Measurements from ENCODE around the gene METAP2. TPM values are rescaled to one million over a fixed set of nuclear protein-coding genes. Genes with fewer than 3 reads are reported as not detected.

The METAP2 gene
- total RNA-seq, 1 donor from 2014 or later, result 62.6 TPM

- Histone ChIP-seq H3K27me3 (no peaks in the 10 kb centered on the region), H3K4me1 (no peaks in the 10 kb centered on the region), H3K4me3 (peak overlapping the region; percentile 83), H3K36me3 (no peaks in the 10 kb centered on the region), H3K27ac (peak overlapping the region; percentile 69), H3K9me3 (no peaks in the 10 kb centered on the region)
- intact Hi-C loops (cut with DNase I), result no loop called here
- DNase-seq (ENCODE audit: extremely low spot score in 2 of 2), result no peak
- TF ChIP-seq, protein P1, sequence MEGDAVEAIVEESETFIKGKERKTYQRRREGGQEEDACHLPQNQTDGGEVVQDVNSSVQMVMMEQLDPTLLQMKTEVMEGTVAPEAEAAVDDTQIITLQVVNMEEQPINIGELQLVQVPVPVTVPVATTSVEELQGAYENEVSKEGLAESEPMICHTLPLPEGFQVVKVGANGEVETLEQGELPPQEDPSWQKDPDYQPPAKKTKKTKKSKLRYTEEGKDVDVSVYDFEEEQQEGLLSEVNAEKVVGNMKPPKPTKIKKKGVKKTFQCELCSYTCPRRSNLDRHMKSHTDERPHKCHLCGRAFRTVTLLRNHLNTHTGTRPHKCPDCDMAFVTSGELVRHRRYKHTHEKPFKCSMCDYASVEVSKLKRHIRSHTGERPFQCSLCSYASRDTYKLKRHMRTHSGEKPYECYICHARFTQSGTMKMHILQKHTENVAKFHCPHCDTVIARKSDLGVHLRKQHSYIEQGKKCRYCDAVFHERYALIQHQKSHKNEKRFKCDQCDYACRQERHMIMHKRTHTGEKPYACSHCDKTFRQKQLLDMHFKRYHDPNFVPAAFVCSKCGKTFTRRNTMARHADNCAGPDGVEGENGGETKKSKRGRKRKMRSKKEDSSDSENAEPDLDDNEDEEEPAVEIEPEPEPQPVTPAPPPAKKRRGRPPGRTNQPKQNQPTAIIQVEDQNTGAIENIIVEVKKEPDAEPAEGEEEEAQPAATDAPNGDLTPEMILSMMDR (IDR thresholded peaks at IDR 0.05), result no peak
- no peak for TF ChIP-seq POLR2AphosphoS5 (IDR thresholded peaks at IDR 0.05; ENCODE audit: insufficient read depth in 1 of 2, low read depth in 1 of 2)
- no peak for TF ChIP-seq POLR2A (IDR thresholded peaks at IDR 0.05)
These were observed 73.6 kb downstream of the METAP2 start for GRCh38 chr12:95547522-95548055.

- H3K27me3 ChIP-seq, result no peaks in the 10 kb centered on the region
- H3K4me3 ChIP-seq, result peak overlapping the region; percentile 83
- H3K36me3 ChIP-seq, result no peaks in the 10 kb centered on the region
- H3K27ac ChIP-seq, result peak overlapping the region; percentile 69
- no peak for DNase-seq (ENCODE audit: extremely low spot score in 2 of 2)
- TF ChIP-seq POLR2A (IDR thresholded peaks at IDR 0.05) (no peak), POLR2AphosphoS5 (IDR thresholded peaks at IDR 0.05; ENCODE audit: insufficient read depth in 1 of 2, low read depth in 1 of 2) (no peak)
- TF ChIP-seq, protein P1 (IDR thresholded peaks at IDR 0.05), result no peak
- intact Hi-C loops (cut with DNase I), result no loop called here
- no peaks in the 10 kb centered on the region for H3K4me1 ChIP-seq
- H3K9me3 ChIP-seq, result no peaks in the 10 kb centered on the region
These were observed 74.1 kb downstream of the METAP2 start for GRCh38 chr12:95548056-95548538.

- intact Hi-C loops (cut with DNase I), result no loop called here
- H3K9me3 ChIP-seq, result no peaks in the 10 kb centered on the region
- TF ChIP-seq POLR2A (IDR thresholded peaks at IDR 0.05), result peak in 1 of 2 donors; percentile 15
- TF ChIP-seq POLR2AphosphoS5 (IDR thresholded peaks at IDR 0.05; ENCODE audit: insufficient read depth in 1 of 2, low read depth in 1 of 2), result peak in 1 of 2 donors; percentile 38
- TF ChIP-seq, protein P1 (IDR thresholded peaks at IDR 0.05), result no peak
- no peaks in the 10 kb centered on the region for H3K36me3 ChIP-seq
- H3K27ac ChIP-seq, result peak overlapping the region; percentile 69
- no peaks in the 10 kb centered on the region for H3K4me1 ChIP-seq
- H3K4me3 ChIP-seq, result peak overlapping the region; percentile 83
- no peaks in the 10 kb centered on the region for H3K27me3 ChIP-seq
- no peak for DNase-seq (ENCODE audit: extremely low spot score in 2 of 2)
These were observed 74.8 kb downstream of the METAP2 start for GRCh38 chr12:95548539-95549391.

DNA sequence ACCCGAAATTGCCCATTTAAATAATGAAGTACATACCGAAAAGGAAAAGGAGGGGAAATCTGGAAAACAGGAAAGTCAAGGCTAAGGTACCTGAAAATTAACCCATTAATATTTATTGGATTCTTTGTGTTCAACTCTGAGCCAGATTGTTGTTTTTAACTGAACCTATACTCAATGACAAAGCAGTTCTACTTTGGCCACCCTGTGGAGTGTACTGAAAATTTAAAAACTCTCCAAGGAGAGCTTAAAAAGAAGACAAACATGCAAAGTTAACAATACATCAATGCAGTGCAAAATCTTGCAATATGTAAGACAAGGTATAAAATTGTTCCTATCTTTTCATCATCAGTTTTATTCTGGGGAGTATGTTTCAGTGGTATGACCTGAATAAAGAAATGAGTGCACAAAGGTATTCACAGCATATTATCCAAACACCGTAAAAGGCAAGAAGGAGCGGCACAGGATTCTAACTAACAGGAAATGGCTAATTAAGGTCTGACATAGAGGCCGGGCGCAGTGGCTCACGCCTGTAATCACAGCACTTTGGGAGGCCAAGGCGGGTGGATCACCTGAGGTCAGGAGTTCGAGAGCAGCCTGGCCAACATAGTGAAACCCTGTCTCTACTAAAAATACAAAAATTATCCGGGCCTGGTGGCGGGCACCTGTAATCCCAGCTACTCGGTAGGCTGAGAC is 75.6 kb downstream of the METAP2 start:
- Histone ChIP-seq H3K4me3 (peak overlapping the region; percentile 83), H3K27ac (no peak overlapping the region)
- TF ChIP-seq, protein P1 (IDR thresholded peaks at IDR 0.05), result no peak
- TF ChIP-seq POLR2A (IDR thresholded peaks at IDR 0.05), result no peak
- no peak for TF ChIP-seq POLR2AphosphoS5 (IDR thresholded peaks at IDR 0.05; ENCODE audit: insufficient read depth in 1 of 2, low read depth in 1 of 2)

More for the DNA sequence above, 75.6 kb downstream of the METAP2 start:
- no peak for DNase-seq (ENCODE audit: extremely low spot score in 2 of 2)
- no peaks in the 10 kb centered on the region for H3K4me1 ChIP-seq
- H3K9me3 ChIP-seq, result no peaks in the 10 kb centered on the region
- intact Hi-C loops (cut with DNase I), result no loop called here
- no peaks in the 10 kb centered on the region for H3K27me3 ChIP-seq
- H3K36me3 ChIP-seq, result no peaks in the 10 kb centered on the region
